HCT116 (cell line): ENCODE results near the gene OR10A6. TPM values are rescaled to one million over a fixed set of nuclear protein-coding genes. Genes with fewer than 3 reads are reported as not detected.

Experiments used
- ATAC-seq: fragments of 200-7000 bp; cut with Tn5 transposase; 2 replicates; pipeline ENCODE4 v1.9.1; 2020; ENCODE audit warnings: mild to moderate bottlenecking, moderate library complexity
- BruUV-seq: library from RNA; stranded (reverse); fragments of 400-500 nt; replicated peaks from 2 replicates; lab custom pipeline; 2021; lab: Mats Ljungman, UMichigan
- CTCF ChIA-PET: fragments of 300-600 bp; sonication (Branson Sonifier 250); formaldehyde crosslinking; loops from one replicate; lab custom pipeline; 2021; ENCODE audit warnings: antibody characterized with exemption; lab: Charles Lee
- POLR2A ChIA-PET: fragments of 300-600, 350-600 bp; sonication (Branson Sonifier 250); formaldehyde crosslinking; loops from one replicate; lab custom pipeline; 2021; ENCODE audit warnings: antibody characterized with exemption; lab: Charles Lee
- RAD21 ChIA-PET, 2 experiments: fragments of 300-600 bp; sonication (Branson Sonifier 250); formaldehyde crosslinking; loops; one replicate each; lab custom pipeline; 2023; ENCODE audit warnings: low total read pairs in 2 of 2; ENCODE audit not compliant: uncharacterized antibody in 2 of 2, unreplicated experiment in 2 of 2, low non-redundant PET in 1 of 2; lab: Charles Lee
- DNase-seq: peaks from one replicate; pipeline ENCODE4 v3.0.0-alpha.2; 2010; ENCODE audit warnings: low read depth, low spot score
- H2AFZ ChIP-seq: fragments of 200-600 bp; shearing (Covaris generic), sonication (generic); 2 replicates; pipeline ENCODE4 v1.6.1; 2017; ENCODE audit warnings: low read depth, mixed run types, mixed read lengths, antibody characterized with exemption, low read length; ENCODE audit not compliant: poor library complexity, severe bottlenecking
- H3K27ac ChIP-seq: 2 replicates; pipeline ENCODE4 v1.5.1; 2012; ENCODE audit warnings: low read depth, low read length
- H3K27me3 ChIP-seq: fragments of 200-600 bp; sonication (generic); 2 replicates; pipeline ENCODE4 v1.6.1; 2016; ENCODE audit warnings: mixed run types, low read length, mixed read lengths; ENCODE audit not compliant: insufficient read depth
- H3K36me3 ChIP-seq, 2 experiments: fragments of 200-500 bp in 1 of 2; fragments of 200-600 bp in 1 of 2; sonication (Bioruptor generic) in 1 of 2; sonication (generic) in 1 of 2; 2 replicates each; pipeline versions ENCODE4 v1.5.1 to v1.6.1; 2014 to 2016; ENCODE audit warnings: low read length in 2 of 2, inconsistent platforms in 1 of 2, mixed read lengths in 1 of 2, mixed run types in 1 of 2; ENCODE audit not compliant: insufficient read depth in 2 of 2, control insufficient read depth in 1 of 2
- H3K4me1 ChIP-seq, 2 experiments: fragments of 200-600 bp in 1 of 2; sonication (generic) in 1 of 2; 2 replicates each; pipeline versions ENCODE4 v1.5.1 to v1.6.1; 2012 to 2017; ENCODE audit warnings: low read length in 2 of 2, inconsistent platforms in 1 of 2, mild to moderate bottlenecking in 1 of 2, mixed read lengths in 1 of 2, mixed run types in 1 of 2, moderate library complexity in 1 of 2; ENCODE audit not compliant: insufficient read depth in 2 of 2, control insufficient read depth in 1 of 2
- H3K4me2 ChIP-seq: fragments of 200-600 bp; sonication (generic); 2 replicates; pipeline ENCODE4 v1.6.1; 2017; ENCODE audit warnings: mixed run types, low read length, mixed read lengths
- H3K4me3 ChIP-seq, 2 experiments: fragments of 200-600 bp in 1 of 2; sonication (generic) in 1 of 2; replicated peaks in 1 of 2; 2 replicates each; pipeline ENCODE4 v1.5.1; 2011 to 2016; ENCODE audit warnings: low read length in 2 of 2, control low read depth in 1 of 2, low read depth in 1 of 2, mild to moderate bottlenecking in 1 of 2, mixed read lengths in 1 of 2, mixed run types in 1 of 2
- H3K79me2 ChIP-seq: fragments of 200-600 bp; sonication (generic); 2 replicates; pipeline ENCODE4 v1.6.1; 2017; ENCODE audit warnings: mild to moderate bottlenecking, mixed run types, low read length, moderate library complexity, mixed read lengths; ENCODE audit not compliant: insufficient read depth
- H3K9ac ChIP-seq: fragments of 200-600 bp; sonication (generic); 2 replicates; pipeline ENCODE4 v1.6.1; 2016; ENCODE audit warnings: low read length, mixed read lengths
- H3K9me2 ChIP-seq: fragments of 200-600 bp; sonication (generic), shearing (Covaris generic); 2 replicates; pipeline ENCODE4 v1.6.1; 2017; ENCODE audit warnings: mixed run types, mild to moderate bottlenecking, moderate library complexity; ENCODE audit not compliant: insufficient read depth
- H3K9me3 ChIP-seq, 2 experiments: fragments of 200-500 bp in 1 of 2; fragments of 200-600 bp in 1 of 2; sonication (Bioruptor generic) in 1 of 2; sonication (generic) in 1 of 2; 2 replicates each; pipeline ENCODE4 v1.6.1; 2014 to 2017; ENCODE audit warnings: low read length in 2 of 2, mixed read lengths in 2 of 2, inconsistent platforms in 1 of 2, low read depth in 1 of 2, mild to moderate bottlenecking in 1 of 2, mixed run types in 1 of 2, moderate library complexity in 1 of 2; ENCODE audit not compliant: control insufficient read depth in 1 of 2, insufficient read depth in 1 of 2
- H4K20me1 ChIP-seq: fragments of 200-600 bp; sonication (generic), shearing (Covaris generic); 2 replicates; pipeline ENCODE4 v1.6.1; 2017; ENCODE audit warnings: mixed run types, mild to moderate bottlenecking, moderate library complexity; ENCODE audit not compliant: insufficient read depth
- ATF3 ChIP-seq: IDR thresholded peaks from 2 replicates; pipeline ENCODE4 v1.6.1; 2012
- CBX3 ChIP-seq: IDR thresholded peaks from 2 replicates; pipeline ENCODE4 v1.6.1; 2012; ENCODE audit warnings: low read depth
- CEBPB ChIP-seq: IDR thresholded peaks from 2 replicates; pipeline ENCODE4 v1.6.1; 2012; ENCODE audit warnings: low read depth
- EGR1 ChIP-seq: IDR thresholded peaks from 2 replicates; pipeline ENCODE4 v1.6.1; 2012; ENCODE audit warnings: low read depth
- ELF1 ChIP-seq: IDR thresholded peaks from 2 replicates; pipeline ENCODE4 v1.6.1; 2012; ENCODE audit warnings: low read depth, borderline replicate concordance
- EZH2 ChIP-seq: fragments of 200-600 bp; sonication (generic); IDR thresholded peaks from 2 replicates; pipeline ENCODE4 v1.6.1; 2017; ENCODE audit warnings: antibody characterized with exemption, mixed run types
- EZH2phosphoT487 ChIP-seq: fragments of 200-600 bp; IDR thresholded peaks from 2 replicates; pipeline ENCODE4 v1.6.1; 2018; ENCODE audit warnings: antibody characterized with exemption, borderline replicate concordance
- FOSL1 ChIP-seq: IDR thresholded peaks from 2 replicates; pipeline ENCODE4 v1.6.1; 2012; ENCODE audit warnings: low read depth
- JUND ChIP-seq: IDR thresholded peaks from 2 replicates; pipeline ENCODE4 v1.6.1; 2012
- RAD21 ChIP-seq: IDR thresholded peaks from 2 replicates; pipeline ENCODE4 v1.6.1; 2012; ENCODE audit warnings: low read depth, mild to moderate bottlenecking
- REST ChIP-seq: IDR thresholded peaks from 2 replicates; pipeline ENCODE4 v1.6.1; 2012; ENCODE audit warnings: low read depth
- SIN3A ChIP-seq: IDR thresholded peaks from 2 replicates; pipeline ENCODE4 v1.6.1; 2012; ENCODE audit warnings: low read depth
- SRF ChIP-seq: IDR thresholded peaks from 2 replicates; pipeline ENCODE4 v1.6.1; 2012; ENCODE audit warnings: low read depth
- TCF7L2 ChIP-seq: IDR thresholded peaks from 2 replicates; pipeline ENCODE4 v1.7.0; 2011; ENCODE audit warnings: borderline replicate concordance, inconsistent platforms; ENCODE audit not compliant: insufficient read depth, insufficient read length; ENCODE audit errors: extremely low read depth
- YY1 ChIP-seq: IDR thresholded peaks from 2 replicates; pipeline ENCODE4 v1.6.1; 2011; ENCODE audit warnings: low read length, low read depth, moderate library complexity, mild to moderate bottlenecking; ENCODE audit not compliant: insufficient replicate concordance; ENCODE audit errors: extremely low read depth
- ZFX ChIP-seq: fragments of 450-650 bp; IDR thresholded peaks from 2 replicates; pipeline ENCODE4 v1.6.1; 2017
- ZNF274 ChIP-seq: fragments of 200-500 bp; sonication (Bioruptor generic); IDR thresholded peaks from 2 replicates; pipeline ENCODE4 v1.6.1; 2014; ENCODE audit warnings: mild to moderate bottlenecking, low read depth, low read length, inconsistent platforms
- intact Hi-C: fragments of 100-400 bp; cut with micrococcal nuclease; formaldehyde crosslinking; loops from 2 replicates; pipeline ENCODE4 v1.10.0; 2022
- total RNA-seq: library from RNA; stranded (reverse); gene quantifications from one replicate; pipeline ENCODE4 v1.2.1, GENCODE V29; 2021; ENCODE audit not compliant: unreplicated experiment
- TF ChIP-seq, protein P1 (sequence below): IDR thresholded peaks from 2 replicates; pipeline ENCODE4 v1.6.1; 2012
- TF ChIP-seq, protein P2 (sequence below), 3 experiments: fragments of 200-600 bp in 1 of 3; sonication (generic) in 1 of 3; IDR thresholded peaks in 2 of 3; conservative IDR thresholded peaks in 1 of 3; 2 replicates each; pipeline ENCODE4 v1.5.1; 2012 to 2017; ENCODE audit warnings: low read depth in 2 of 3, low read length in 2 of 3, antibody characterized with exemption in 1 of 3, borderline replicate concordance in 1 of 3, control low read depth in 1 of 3, mild to moderate bottlenecking in 1 of 3, mixed read lengths in 1 of 3, mixed run types in 1 of 3, moderate library complexity in 1 of 3; ENCODE audit not compliant: insufficient read depth in 1 of 3
- TF ChIP-seq, protein P3 (sequence below): IDR thresholded peaks from 2 replicates; pipeline ENCODE4 v1.6.1; 2011; ENCODE audit warnings: mild to moderate bottlenecking, low read length, moderate library complexity; ENCODE audit not compliant: insufficient replicate concordance; ENCODE audit errors: extremely low read depth

Gene OR10A6
- total RNA-seq, 1 experiment from 2014 or later = not detected

DNA sequence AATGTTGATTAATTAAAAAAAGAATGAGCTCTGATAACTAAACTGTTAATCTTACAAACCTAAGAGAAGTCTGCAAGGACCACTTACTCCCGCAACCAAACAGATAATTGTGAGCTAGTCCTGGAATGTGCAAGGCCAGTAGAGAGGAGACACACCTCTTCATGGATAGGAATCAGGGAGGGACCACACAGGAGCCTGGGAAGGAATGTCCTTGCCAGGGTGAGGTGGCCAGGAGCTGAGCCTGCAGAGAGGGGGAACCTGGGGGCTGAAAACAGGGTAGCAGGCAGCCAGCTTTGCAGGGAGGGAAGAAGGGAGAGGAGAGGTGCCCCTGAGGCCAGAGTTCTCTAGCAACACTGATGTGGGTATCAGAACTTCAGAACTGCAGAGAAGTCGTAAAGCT is 43.6 kb upstream of the OR10A6 start:
- no peak for TF ChIP-seq ZFX
- TF ChIP-seq, protein P1, sequence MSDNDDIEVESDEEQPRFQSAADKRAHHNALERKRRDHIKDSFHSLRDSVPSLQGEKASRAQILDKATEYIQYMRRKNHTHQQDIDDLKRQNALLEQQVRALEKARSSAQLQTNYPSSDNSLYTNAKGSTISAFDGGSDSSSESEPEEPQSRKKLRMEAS = no peak
- TF ChIP-seq ATF3 = no peak
- no peak for TF ChIP-seq REST
- no peak for TF ChIP-seq EGR1
- no peak for TF ChIP-seq CEBPB
- TF ChIP-seq SRF = no peak
- TF ChIP-seq TCF7L2 = no peak
- TF ChIP-seq, protein P2, sequence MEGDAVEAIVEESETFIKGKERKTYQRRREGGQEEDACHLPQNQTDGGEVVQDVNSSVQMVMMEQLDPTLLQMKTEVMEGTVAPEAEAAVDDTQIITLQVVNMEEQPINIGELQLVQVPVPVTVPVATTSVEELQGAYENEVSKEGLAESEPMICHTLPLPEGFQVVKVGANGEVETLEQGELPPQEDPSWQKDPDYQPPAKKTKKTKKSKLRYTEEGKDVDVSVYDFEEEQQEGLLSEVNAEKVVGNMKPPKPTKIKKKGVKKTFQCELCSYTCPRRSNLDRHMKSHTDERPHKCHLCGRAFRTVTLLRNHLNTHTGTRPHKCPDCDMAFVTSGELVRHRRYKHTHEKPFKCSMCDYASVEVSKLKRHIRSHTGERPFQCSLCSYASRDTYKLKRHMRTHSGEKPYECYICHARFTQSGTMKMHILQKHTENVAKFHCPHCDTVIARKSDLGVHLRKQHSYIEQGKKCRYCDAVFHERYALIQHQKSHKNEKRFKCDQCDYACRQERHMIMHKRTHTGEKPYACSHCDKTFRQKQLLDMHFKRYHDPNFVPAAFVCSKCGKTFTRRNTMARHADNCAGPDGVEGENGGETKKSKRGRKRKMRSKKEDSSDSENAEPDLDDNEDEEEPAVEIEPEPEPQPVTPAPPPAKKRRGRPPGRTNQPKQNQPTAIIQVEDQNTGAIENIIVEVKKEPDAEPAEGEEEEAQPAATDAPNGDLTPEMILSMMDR (IDR thresholded peaks at IDR 0.05 in 2 of 3, conservative IDR thresholded peaks at IDR 0.05 in 1 of 3; ENCODE audit: borderline replicate concordance in 1 of 3, insufficient read depth in 1 of 3, low read depth in 2 of 3, low read length in 2 of 3) = no peak
- TF ChIP-seq EZH2phosphoT487 = no peak
- no peak for TF ChIP-seq YY1
- TF ChIP-seq, protein P3, sequence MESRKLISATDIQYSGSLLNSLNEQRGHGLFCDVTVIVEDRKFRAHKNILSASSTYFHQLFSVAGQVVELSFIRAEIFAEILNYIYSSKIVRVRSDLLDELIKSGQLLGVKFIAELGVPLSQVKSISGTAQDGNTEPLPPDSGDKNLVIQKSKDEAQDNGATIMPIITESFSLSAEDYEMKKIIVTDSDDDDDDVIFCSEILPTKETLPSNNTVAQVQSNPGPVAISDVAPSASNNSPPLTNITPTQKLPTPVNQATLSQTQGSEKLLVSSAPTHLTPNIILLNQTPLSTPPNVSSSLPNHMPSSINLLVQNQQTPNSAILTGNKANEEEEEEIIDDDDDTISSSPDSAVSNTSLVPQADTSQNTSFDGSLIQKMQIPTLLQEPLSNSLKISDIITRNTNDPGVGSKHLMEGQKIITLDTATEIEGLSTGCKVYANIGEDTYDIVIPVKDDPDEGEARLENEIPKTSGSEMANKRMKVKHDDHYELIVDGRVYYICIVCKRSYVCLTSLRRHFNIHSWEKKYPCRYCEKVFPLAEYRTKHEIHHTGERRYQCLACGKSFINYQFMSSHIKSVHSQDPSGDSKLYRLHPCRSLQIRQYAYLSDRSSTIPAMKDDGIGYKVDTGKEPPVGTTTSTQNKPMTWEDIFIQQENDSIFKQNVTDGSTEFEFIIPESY = no peak
- no peak for TF ChIP-seq ELF1
- TF ChIP-seq SIN3A = no peak
- no peak for TF ChIP-seq JUND
- TF ChIP-seq RAD21 = no peak
- no peak for TF ChIP-seq CBX3
- TF ChIP-seq FOSL1 = no peak
- TF ChIP-seq ZNF274 = no peak
- TF ChIP-seq EZH2 = no peak
- H3K36me3 ChIP-seq = no peaks in the 10 kb centered on the region
- no peaks in the 10 kb centered on the region for H4K20me1 ChIP-seq
- no peak overlapping the region for H3K9ac ChIP-seq
- ChIA-PET POLR2A (no interaction called here), CTCF (interaction anchor here (1.3 kb wide), 1 partner anchor 12 kb away, joined by 3 read pairs; the partner anchor contains the start of gene EIF3F), RAD21 (no interaction called here)
- DNase-seq = no peak
- H3K9me3 ChIP-seq = no peaks in the 10 kb centered on the region
- H3K79me2 ChIP-seq = no peaks in the 10 kb centered on the region
- no peak overlapping the region for H3K27ac ChIP-seq
- no peaks in the 10 kb centered on the region for H3K9me2 ChIP-seq
- H3K4me1 ChIP-seq = no peaks in the 10 kb centered on the region
- H3K4me2 ChIP-seq = no peak overlapping the region
- 0 out of 2 replicates have a peak, but pooled peaks cover 15% of the 10 kb centered on the region for H3K27me3 ChIP-seq
- H2AFZ ChIP-seq = no peak overlapping the region
- H3K4me3 ChIP-seq = no peak overlapping the region
- no peak for ATAC-seq
- BruUV-seq = no TSS peak
- intact Hi-C loops = no loop called here
